GM19025 (cell line): ENCODE results near the gene SUFU.

Experiments
- ATAC-seq: cut with Tn5 transposase; IDR thresholded peaks from one replicate; pipeline ENCODE4 v1.9.1; 2021; ENCODE audit warnings: mild to moderate bottlenecking, low read depth, moderate library complexity; ENCODE audit not compliant: unreplicated experiment

Gene SUFU

DNA sequence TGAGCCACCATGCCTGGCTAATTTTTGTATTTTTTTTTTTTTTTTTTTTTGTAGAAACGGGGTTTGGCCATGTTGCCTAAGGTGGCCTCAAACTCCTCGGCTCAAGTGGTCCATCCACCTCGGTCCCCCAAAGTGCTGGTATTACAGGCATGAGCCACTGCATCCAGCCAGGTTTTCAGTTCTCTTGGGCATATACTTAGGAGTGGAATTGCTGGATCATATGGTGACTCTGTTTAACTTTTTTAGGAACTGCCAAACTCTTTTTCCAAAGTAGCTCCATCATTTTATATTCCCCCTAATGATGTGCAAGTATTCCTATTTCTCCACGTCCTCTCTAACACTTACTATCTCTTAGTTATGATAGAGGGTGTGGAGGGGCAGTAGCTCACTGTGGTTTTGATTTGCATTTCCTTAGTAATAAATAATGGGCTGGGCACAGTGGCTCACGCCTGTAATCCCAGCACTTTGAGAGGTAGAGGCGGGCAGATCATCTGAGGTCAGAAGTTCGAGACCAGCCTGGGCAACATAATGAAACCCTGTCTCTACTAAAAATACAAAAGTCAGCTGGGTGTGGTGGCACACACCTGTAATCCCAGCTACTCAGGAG, 41.6 kb downstream of the SUFU start:
- no peak for ATAC-seq

- ATAC-seq = no peak
Measured at GRCh38 chr10:102545997-102546396, 42.2 kb downstream of the SUFU start.

DNA sequence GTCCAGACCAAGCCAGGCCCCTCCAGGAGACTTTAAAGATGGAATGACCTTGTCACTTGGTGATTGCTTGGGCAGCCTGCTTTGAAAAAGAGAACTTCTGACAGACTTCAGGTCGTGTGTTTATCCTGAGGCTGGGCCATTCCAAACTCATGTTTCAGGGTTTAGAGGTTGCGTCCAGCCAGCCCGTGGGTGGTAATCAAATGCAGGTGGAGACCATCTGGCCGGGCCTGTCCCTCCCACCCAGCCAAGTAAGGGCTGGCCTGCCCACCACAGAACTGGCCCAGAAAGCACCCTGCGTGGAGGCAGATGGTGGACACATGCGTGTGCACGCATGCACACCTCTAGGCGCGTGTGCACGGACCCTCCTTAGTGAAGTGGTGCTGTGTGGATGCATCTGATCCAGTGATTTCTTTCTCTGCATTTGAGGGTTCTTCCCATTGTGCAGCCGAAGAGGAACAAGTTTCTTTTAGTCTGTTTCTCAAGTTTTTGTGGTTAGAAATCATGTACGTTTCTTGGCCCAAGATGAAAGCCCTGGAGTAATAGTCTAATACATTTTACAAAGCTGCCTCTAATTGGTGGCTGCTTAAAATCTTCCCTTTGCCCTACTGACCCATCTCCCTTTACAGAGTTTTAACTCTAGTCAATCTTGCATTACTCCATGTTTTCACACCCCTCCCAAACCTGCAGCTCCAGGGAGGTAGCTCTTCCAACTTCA, 43.0 kb downstream of the SUFU start:
- ATAC-seq = no peak

DNA sequence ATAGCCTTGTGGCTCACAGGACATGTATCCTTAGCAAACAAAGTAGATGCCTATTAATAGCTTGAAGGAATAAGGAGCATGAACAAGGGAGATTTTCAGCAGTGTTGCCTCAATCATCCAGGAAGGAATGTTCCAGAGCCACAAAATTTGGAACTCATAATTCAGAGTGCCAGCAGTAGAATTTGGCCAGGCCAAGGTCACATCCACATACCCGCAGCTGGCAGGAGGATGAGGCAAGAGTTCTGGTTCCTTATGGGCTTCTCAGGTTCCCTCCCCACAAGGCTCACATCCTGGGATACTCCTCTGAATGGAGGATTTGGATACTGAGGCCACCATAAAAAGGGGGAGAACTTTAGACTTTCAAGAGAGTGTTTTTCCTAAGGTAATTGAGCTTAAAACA, 45.8 kb downstream of the SUFU start:
- ATAC-seq = no peak

DNA sequence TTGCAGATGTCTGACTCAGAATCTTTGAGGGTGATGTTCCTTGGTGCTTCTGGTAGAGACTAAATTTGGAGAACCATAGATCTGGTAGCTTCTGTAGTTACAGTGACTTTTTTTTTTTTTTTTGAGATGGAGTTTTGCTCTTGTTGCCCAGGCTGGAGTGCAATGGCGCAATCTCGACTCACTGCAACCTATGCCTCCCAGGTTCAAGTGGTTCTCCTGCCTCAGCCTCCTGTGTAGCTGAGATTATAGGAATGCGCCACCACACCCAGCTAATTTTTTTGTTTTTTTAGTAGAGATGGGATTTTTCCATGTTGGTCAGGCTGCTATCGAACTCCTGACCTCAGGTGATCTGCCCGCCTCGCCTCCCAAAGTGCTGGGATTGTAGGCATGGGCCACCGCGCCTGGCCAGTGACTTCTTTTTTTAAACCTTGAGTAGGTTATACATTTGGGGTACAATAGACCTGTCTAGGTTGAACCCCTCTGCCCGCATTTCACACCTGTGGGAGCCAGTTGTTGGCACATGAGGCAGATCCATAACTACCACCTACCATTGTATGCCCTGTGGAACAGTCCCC, 47.0 kb downstream of the SUFU start:
- ATAC-seq = no peak

DNA sequence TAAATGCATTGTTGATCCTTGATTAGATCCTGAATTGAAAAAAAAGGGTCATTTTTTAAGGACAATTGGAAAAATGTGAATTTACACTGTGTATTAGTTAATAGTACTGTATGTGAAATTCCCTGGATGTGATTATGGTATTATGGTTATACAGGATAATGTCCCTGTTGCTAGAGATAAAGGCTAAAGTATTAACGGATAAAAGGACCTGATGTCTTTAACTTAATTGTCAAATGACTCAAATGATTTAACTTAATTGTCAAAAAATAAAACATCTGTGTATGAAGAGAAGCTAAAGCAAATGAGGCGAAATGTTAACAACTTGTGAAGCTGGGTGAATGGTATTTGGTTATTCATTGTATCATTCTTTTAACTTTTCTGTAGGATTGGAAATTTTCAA, 48.8 kb downstream of the SUFU start:
- no peak for ATAC-seq

DNA sequence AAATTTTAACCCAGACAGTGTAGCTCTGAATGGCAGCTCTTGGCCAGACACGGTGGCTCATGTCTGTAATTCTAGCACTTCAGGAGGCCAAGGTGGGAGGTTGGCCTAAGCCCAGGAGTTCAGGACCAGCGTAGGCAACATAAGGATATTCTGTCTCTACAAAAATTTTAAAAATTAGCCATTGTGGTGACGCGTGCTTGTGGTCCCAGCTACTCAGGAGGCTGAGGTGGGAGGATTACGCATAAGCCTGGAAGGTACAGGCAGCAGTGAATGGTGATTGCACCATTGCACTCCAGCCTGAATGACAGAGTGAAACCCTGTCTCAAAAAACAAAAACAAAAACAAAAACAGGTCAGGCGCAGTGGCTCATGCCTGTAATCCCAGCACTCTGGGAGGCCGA, 50.0 kb downstream of the SUFU start:
- ATAC-seq = no peak

DNA sequence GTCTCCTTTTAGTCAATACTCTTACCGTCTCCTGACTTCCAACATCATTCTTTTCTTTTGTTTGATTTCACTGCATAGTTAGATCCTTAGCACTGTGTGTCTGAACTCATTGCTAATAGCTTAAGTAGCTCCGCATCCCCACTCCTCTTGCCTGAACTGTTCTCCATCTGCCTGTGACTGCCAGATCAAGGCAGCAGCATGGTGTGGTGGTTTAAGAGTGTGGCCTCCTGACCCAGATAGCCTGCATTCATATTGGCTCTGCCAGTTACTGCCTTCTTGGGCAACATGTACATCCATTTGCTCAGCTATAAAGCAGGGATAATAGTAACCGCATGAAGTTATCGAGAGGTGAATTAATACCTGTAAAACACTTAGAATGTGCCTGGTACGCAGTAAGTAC, 50.8 kb downstream of the SUFU start:
- ATAC-seq = no peak

GRCh38 chr10:102555781-102556328, 52.1 kb downstream of the SUFU start:
- ATAC-seq = no peak

DNA sequence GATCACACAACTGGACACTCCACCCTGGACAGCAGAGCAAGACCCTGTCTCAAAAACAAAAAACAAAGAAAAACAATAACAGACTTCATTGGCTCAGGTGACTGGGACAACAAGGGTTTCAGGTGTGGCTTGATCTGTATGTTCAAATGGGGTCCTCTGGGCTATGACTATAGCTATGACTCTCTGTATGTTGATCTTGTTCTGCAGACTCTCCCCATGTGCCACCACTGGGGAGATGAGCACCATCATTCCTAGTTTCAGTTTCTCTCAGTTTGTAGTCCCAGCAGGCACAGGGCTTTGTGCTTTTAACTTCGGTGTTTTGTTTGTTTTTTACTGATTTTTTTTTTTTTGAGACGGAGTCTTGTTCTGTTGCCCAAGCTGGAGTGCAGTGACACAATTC, 53.8 kb downstream of the SUFU start:
- no peak for ATAC-seq

DNA sequence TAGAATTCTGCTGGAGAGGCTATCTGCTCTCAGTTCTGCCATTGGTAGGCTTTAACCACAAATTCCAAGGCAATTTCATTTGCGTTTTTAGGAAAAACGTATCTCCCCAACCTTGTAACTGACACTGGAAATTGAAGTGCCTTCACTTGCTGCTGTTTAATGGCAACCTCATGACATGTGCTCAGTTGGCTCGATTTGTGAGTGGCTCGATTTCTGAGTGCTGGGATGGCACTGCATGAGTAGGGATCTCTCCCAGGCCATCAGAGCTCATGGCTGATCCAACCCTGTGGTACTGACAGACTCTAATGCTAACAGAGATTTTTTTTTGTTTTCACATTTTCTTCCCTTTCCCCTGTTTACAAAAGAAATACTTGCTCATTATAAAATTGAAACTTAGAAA, 56.0 kb downstream of the SUFU start:
- no peak for ATAC-seq

DNA sequence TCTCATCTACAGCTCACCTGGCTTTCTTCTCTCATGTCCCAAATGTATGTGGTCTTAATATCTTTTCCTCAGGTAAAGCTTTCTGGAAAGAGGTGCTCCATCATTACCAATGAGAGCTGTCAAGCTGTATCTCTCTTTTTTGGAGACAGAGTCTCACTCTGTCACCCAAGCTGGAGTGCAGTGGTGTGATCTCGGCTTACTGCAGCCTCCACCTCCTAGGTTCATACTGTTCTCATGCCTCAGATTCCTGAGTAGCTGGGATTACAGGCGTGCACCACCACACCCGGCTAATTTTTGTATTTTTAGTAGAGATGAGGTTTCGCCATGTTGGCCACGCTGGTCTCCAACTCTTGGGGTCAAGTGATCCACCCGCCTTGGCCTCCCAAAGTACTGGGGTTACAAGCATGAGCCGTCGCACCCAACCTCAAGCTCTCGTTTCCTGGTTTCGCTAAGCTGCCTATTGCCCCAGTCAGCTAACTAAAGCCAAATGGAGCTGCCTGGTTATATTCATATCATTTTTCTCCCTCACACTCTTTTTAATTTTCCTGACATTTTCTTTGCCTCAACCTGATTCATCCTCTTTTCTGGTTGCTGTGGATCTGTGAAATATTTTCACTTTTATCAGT, 60.5 kb downstream of the SUFU start:
- no peak for ATAC-seq

GRCh38 chr10:102565793-102566192, 62.0 kb downstream of the SUFU start:
- no peak for ATAC-seq

GRCh38 chr10:102578782-102579181, 75.0 kb downstream of the SUFU start:
- no peak for ATAC-seq

- ATAC-seq = no peak
Measured at GRCh38 chr10:102579328-102579727, 75.6 kb downstream of the SUFU start.

DNA sequence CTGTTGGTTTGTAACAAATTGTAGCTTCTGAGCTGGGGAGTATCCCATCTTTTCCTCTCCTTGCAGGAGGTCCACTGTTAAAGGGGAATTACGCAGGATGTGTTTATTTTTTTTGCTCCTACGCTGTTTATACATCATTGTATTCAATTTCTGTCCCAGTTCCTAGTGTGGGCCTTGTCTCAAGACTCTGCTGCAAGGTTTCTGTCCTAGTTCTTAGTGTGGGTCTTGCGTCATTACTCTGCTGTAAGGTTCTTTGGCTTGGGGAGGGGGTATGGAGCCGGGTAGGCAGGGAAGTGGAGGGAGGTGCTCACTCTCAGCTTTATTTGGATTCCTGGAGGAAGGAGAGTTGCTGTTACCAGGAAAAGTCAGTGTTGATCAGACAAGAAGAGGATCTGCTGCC, 76.5 kb downstream of the SUFU start:
- ATAC-seq = no peak

- no peak for ATAC-seq
Measured at GRCh38 chr10:102581401-102581800, 77.6 kb downstream of the SUFU start.

- ATAC-seq = no peak
Measured at GRCh38 chr10:102581981-102582580, 78.3 kb downstream of the SUFU start.

- peak; percentile 72 for ATAC-seq
Measured at GRCh38 chr10:102583435-102584417, 80.0 kb downstream of the SUFU start.

DNA sequence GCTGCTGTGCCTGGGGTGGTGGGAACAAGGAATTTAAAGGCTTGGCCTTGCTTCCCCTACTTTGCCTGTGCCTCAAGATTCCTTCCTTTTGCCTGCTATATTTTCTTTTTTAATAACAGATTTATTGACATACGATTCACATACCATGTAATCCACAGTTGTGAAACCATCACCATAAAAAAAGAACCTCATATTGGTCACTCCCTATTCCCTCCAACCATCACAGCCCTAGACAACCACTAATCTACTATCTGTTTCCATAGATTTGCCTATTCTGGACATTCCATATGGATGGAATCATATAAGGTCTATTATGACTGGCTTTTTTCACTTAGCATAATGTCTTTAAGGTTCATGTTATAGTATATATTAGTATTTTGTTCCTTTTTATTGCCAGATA, 81.3 kb downstream of the SUFU start:
- ATAC-seq = no peak
